Measurements from ENCODE around the gene WDR46. TPM values are rescaled to one million over a fixed set of nuclear protein-coding genes. Genes with fewer than 3 reads are reported as not detected.
A peak's percentile ranks its signal among the peaks of the same experiment; 100 is the strongest.

WDR46 gene
- total and polyA plus RNA-seq, 11 donors = 12.2 to 41.0 (median 21.4) TPM

DNA sequence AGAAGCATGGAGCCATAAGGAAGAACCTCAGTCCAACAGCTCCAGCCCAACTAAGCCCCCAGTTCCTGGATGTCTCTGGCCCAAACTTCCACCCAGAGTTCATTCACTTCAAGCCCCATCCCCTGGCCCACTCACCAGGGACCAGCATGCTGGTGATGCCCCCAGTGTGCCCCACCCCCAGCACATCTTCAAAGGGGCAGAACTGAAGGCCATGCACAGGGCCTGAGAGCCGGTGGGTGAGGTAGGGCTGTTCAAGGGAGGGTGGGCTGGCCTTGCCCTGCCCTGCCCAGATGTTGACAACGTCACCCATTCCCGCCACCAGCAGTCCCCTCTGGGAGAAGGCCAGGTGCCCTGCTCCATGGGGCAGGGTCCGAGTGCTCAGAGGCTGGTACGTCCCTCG lies 8.5 kb downstream of the WDR46 start:
- ATAC-seq (no peak), DNase-seq (no peak)
- Histone ChIP-seq H3K9me3 (no peaks in the 10 kb centered on the region), H3K36me3 (peaks cover 0 to 85% (median 59%) of the 10 kb centered on the region in 9 donors), H3K27me3 (no peaks in the 10 kb centered on the region), H3K27ac (no peak overlapping the region), H3K4me1 (peaks cover 0 to 42% (median 20%) of the 10 kb centered on the region in 12 donors), H3K4me3 (no peak overlapping the region)
- TF ChIP-seq, protein P1, sequence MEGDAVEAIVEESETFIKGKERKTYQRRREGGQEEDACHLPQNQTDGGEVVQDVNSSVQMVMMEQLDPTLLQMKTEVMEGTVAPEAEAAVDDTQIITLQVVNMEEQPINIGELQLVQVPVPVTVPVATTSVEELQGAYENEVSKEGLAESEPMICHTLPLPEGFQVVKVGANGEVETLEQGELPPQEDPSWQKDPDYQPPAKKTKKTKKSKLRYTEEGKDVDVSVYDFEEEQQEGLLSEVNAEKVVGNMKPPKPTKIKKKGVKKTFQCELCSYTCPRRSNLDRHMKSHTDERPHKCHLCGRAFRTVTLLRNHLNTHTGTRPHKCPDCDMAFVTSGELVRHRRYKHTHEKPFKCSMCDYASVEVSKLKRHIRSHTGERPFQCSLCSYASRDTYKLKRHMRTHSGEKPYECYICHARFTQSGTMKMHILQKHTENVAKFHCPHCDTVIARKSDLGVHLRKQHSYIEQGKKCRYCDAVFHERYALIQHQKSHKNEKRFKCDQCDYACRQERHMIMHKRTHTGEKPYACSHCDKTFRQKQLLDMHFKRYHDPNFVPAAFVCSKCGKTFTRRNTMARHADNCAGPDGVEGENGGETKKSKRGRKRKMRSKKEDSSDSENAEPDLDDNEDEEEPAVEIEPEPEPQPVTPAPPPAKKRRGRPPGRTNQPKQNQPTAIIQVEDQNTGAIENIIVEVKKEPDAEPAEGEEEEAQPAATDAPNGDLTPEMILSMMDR (IDR thresholded peaks at IDR 0.05) = no peak
- no peak for TF ChIP-seq POLR2A (IDR thresholded peaks at IDR 0.05)
- intact Hi-C loops (cut with DNase I) = no loop called here
- WGBS, 4 donors = 90 to 94% (median 92%) methylated on average over 5 to 6 of the region's 6 CpGs

DNA sequence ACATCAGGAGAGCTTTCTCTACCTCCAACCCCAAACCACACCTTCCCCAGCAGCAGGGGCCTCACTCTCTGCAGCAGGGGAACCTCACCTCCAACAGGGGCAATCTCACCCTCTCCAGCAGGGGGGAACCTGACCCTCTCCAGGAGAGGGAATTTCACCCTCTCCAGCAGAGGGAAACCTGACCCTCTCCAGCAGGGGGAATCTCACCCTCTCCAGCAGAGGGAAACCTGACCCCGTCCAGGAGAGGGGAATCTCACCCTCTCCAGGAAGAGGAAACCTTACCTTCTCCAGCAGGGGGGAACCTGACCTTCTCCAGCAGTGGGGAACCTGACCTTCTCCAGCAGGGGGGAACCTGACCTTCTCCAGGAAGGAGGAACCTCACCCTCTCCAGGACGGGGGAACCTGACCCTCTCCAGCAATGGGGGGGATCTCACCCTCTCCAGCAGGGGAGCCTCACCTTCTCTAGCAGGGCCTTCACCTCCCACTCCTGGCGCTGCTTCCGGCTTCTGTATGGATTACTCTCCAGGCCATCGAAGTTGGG lies 9.0 kb downstream of the WDR46 start:
- peaks cover 0 to 85% (median 59%) of the 10 kb centered on the region in 9 donors for H3K36me3 ChIP-seq
- H3K27me3 ChIP-seq = no peaks in the 10 kb centered on the region
- no peak overlapping the region for H3K4me3 ChIP-seq
- no peak for TF ChIP-seq POLR2A (IDR thresholded peaks at IDR 0.05)
- TF ChIP-seq, protein P1 (IDR thresholded peaks at IDR 0.05) = peak in 5 of 12 donors; percentile 16 to 45 (median 21)
- H3K9me3 ChIP-seq = no peaks in the 10 kb centered on the region
- intact Hi-C loops (cut with DNase I) = loop anchor here in 1 of 10 donors (5.0 kb wide), 1 partner anchor 32 kb away; the partner anchor contains the start of gene TAPBP
- peaks cover 0 to 47% (median 23%) of the 10 kb centered on the region in 12 donors for H3K4me1 ChIP-seq
- DNase-seq (no peak), ATAC-seq (peak in 1 of 4 donors; percentile 27)
- peak overlapping the region in 1 of 12 donors; percentile 98 for H3K27ac ChIP-seq
- 56 to 61% (median 59%) methylated on average over 5 of the region's 5 CpGs for WGBS, 4 donors

DNA sequence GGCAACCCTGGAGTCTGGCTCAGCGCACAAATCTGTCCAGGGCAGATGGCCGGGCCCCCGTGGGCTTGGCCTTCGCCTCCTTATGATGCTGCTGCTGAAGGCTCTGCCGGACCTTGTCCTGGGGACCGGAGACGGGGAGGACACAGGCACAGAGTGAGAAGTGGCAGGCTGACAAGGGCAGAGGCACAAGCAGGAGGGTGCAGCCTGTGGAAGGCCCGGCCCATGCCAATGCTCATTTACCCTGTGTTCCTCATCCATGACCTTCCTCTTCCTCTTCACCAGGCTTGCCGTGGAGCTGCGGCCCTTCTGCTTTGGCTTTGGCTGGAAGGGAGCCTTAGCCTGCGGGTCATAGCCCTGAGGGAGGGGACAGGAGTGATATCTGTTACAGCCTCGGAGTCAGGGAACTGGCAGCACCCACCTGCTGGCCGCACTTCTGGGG lies 9.8 kb downstream of the WDR46 start:
- TF ChIP-seq, protein P1 (IDR thresholded peaks at IDR 0.05) = no peak
- no peak for TF ChIP-seq POLR2A (IDR thresholded peaks at IDR 0.05)
- intact Hi-C loops (cut with DNase I) = loop anchor here in 1 of 10 donors (5.0 kb wide), 1 partner anchor 33 kb away; the partner anchor contains the start of gene TAPBP
- H3K4me3 ChIP-seq = no peak overlapping the region
- peak overlapping the region in 1 of 12 donors; percentile 98 for H3K27ac ChIP-seq
- DNase-seq = no peak
- H3K27me3 ChIP-seq = no peaks in the 10 kb centered on the region
- H3K9me3 ChIP-seq = no peaks in the 10 kb centered on the region
- 71 to 81% (median 77%) methylated on average over 8 to 13 of the region's 13 CpGs for WGBS, 4 donors
- ATAC-seq = no peak
- H3K4me1 ChIP-seq = peaks cover 0 to 54% (median 30%) of the 10 kb centered on the region in 12 donors
- H3K36me3 ChIP-seq = peaks cover 0 to 85% (median 59%) of the 10 kb centered on the region in 9 donors

DNA sequence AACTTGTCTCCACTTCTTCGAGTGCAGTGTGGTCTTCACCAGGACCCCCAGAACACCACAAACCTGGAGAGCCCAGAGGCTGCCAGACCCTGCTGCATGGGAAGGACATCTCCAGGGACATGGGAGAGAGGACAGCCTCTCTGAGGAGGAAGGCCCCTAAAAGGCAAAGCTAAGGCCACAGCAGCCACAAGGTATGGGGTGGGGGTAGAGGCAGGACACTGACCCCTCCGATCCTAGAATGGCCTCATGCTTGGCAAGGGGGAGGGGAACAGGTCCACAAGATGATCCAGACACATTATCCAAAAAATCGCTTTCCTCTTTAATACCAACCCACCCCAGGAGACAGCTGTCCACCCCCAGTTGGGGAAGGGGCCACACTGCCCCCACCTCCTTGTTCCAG lies 10.2 kb downstream of the WDR46 start:
- peak overlapping the region in 1 of 12 donors; percentile 87 for H3K4me3 ChIP-seq
- peaks cover 0 to 59% (median 34%) of the 10 kb centered on the region in 12 donors for H3K4me1 ChIP-seq
- H3K36me3 ChIP-seq = peaks cover 0 to 85% (median 60%) of the 10 kb centered on the region in 9 donors
- H3K9me3 ChIP-seq = no peaks in the 10 kb centered on the region
- intact Hi-C loops (cut with DNase I) = loop anchor here in 1 of 10 donors (5.0 kb wide), 1 partner anchor 33 kb away; the partner anchor contains the start of gene TAPBP
- H3K27me3 ChIP-seq = no peaks in the 10 kb centered on the region
- WGBS, 4 donors = 89 to 95% (median 92%) methylated on average over 3 of the region's 3 CpGs
- TF ChIP-seq, protein P1 (IDR thresholded peaks at IDR 0.05) = no peak
- no peak for TF ChIP-seq POLR2A (IDR thresholded peaks at IDR 0.05)
- H3K27ac ChIP-seq = peak overlapping the region in 1 of 12 donors; percentile 98
- DNase-seq (no peak), ATAC-seq (no peak)

All from heart left ventricle (tissue), 16 donors.